NOMO-1 treated with dmso at 0.1 percent for 144 hours (cell line): ENCODE results near the gene MPZL2.
A peak's percentile ranks its signal among the peaks of the same experiment; 100 is the strongest.

Source experiments
- DNase-seq: peaks from one replicate; lab custom pipeline; 2025; ENCODE audit not compliant: unreplicated experiment; lab: John Stamatoyannopoulos, UW

Gene MPZL2

GRCh38 chr11:118223570-118223969, 40.5 kb downstream of the MPZL2 start:
- DNase-seq: no peak

- no peak for DNase-seq
Observed at GRCh38 chr11:118222437-118222836, 41.7 kb downstream of the MPZL2 start.

- DNase-seq: no peak
Observed at GRCh38 chr11:118221419-118221818, 42.7 kb downstream of the MPZL2 start.

GRCh38 chr11:118219732-118220131, 44.4 kb downstream of the MPZL2 start:
- DNase-seq: no peak

- no peak for DNase-seq
Observed at GRCh38 chr11:118219244-118219643, 44.9 kb downstream of the MPZL2 start.

- no peak for DNase-seq
Observed at GRCh38 chr11:118217575-118217974, 46.5 kb downstream of the MPZL2 start.

GRCh38 chr11:118216621-118217481, 47.2 kb downstream of the MPZL2 start:
- DNase-seq: no peak

GRCh38 chr11:118215765-118216164, 48.3 kb downstream of the MPZL2 start:
- DNase-seq: no peak

- no peak for DNase-seq
Observed at GRCh38 chr11:118215262-118215661, 48.8 kb downstream of the MPZL2 start.

GRCh38 chr11:118214210-118214914, 49.7 kb downstream of the MPZL2 start:
- DNase-seq: peak; percentile 89

GRCh38 chr11:118213781-118214180, 50.3 kb downstream of the MPZL2 start:
- no peak for DNase-seq

GRCh38 chr11:118213201-118213600, 50.9 kb downstream of the MPZL2 start:
- no peak for DNase-seq

GRCh38 chr11:118212781-118213191, 51.3 kb downstream of the MPZL2 start:
- DNase-seq: no peak

- DNase-seq: peak; percentile 57
Observed at GRCh38 chr11:118212131-118212725, 51.9 kb downstream of the MPZL2 start.

GRCh38 chr11:118211006-118211405, 53.1 kb downstream of the MPZL2 start:
- DNase-seq: no peak

GRCh38 chr11:118210323-118210722, 53.8 kb downstream of the MPZL2 start:
- no peak for DNase-seq

GRCh38 chr11:118209033-118209432, 55.1 kb downstream of the MPZL2 start:
- DNase-seq: no peak

GRCh38 chr11:118207079-118207478, 57.0 kb downstream of the MPZL2 start:
- no peak for DNase-seq

- peak; percentile 60 for DNase-seq
Observed at GRCh38 chr11:118206391-118207031, 57.6 kb downstream of the MPZL2 start.

GRCh38 chr11:118205606-118206378, 58.3 kb downstream of the MPZL2 start:
- no peak for DNase-seq
